NCI-H345 treated with DMSO at 0.1 percent for 48 hours (cell line): Measurements from ENCODE around the gene CHERP.
"Not testable (repeated sequence)": the region's sequence is repeated elsewhere in the genome, so short reads cannot be mapped to it uniquely, and the experiment has no call there.

Experiments used
- DNase-seq: peaks from one replicate; lab custom pipeline; 2025; ENCODE audit not compliant: unreplicated experiment; lab: John Stamatoyannopoulos, UW

Gene CHERP

GRCh38 chr19:16521715-16522289 lies 20.4 kb downstream of the CHERP start:
- no peak for DNase-seq

GRCh38 chr19:16520986-16521624 lies 21.1 kb downstream of the CHERP start:
- DNase-seq = no peak

- no peak for DNase-seq
Measured at GRCh38 chr19:16520074-16520973, 21.9 kb downstream of the CHERP start.

- DNase-seq = no peak
Measured at GRCh38 chr19:16519230-16519687, 23.0 kb downstream of the CHERP start.

- DNase-seq = no peak
Measured at GRCh38 chr19:16518483-16519229, 23.6 kb downstream of the CHERP start.

- DNase-seq = no peak
Measured at GRCh38 chr19:16518061-16518460, 24.2 kb downstream of the CHERP start.

GRCh38 chr19:16516923-16517610 lies 25.2 kb downstream of the CHERP start:
- DNase-seq = no peak

- DNase-seq = no peak
Measured at GRCh38 chr19:16516381-16516780, 25.9 kb downstream of the CHERP start.

- no peak for DNase-seq
Measured at GRCh38 chr19:16514383-16515019, 27.7 kb downstream of the CHERP start.

- not testable (repeated sequence) for DNase-seq
Measured at GRCh38 chr19:16512611-16513010, 29.6 kb downstream of the CHERP start.

- DNase-seq = no peak
Measured at GRCh38 chr19:16509141-16510061, 32.8 kb downstream of the CHERP start.

GRCh38 chr19:16508546-16508945 lies 33.7 kb downstream of the CHERP start:
- DNase-seq = no peak

GRCh38 chr19:16506961-16507360 lies 35.3 kb downstream of the CHERP start:
- DNase-seq = no peak

- DNase-seq = not testable (repeated sequence)
Measured at GRCh38 chr19:16506161-16506560, 36.1 kb downstream of the CHERP start.

- DNase-seq = no peak
Measured at GRCh38 chr19:16504271-16504670, 38.0 kb downstream of the CHERP start.

- no peak for DNase-seq
Measured at GRCh38 chr19:16497837-16498236, 44.4 kb downstream of the CHERP start.

GRCh38 chr19:16497042-16497441 lies 45.2 kb downstream of the CHERP start:
- DNase-seq = no peak

- DNase-seq = no peak
Measured at GRCh38 chr19:16496613-16496983, 45.6 kb downstream of the CHERP start.

GRCh38 chr19:16495982-16496612 lies 46.1 kb downstream of the CHERP start, which contains the start of the genes C19orf44 and CALR3:
Gene C19orf44 (plus strand): TSS chr19:16496394. CDS start chr19:16500793, 4,399 bp downstream.
Gene CALR3 (minus strand): TSS chr19:16496167. CDS start chr19:16496129, 38 bp downstream.
- DNase-seq = peak; percentile 85
